Activated CD8-positive, alpha-beta memory T cell treated with anti-CD3 and anti-CD28 coated beads, Interleukin-2, amount 50 U/mL, for 1 hour (primary cell): ENCODE data around the gene VOPP1.
"Not testable (repeated sequence)": the region's sequence is repeated elsewhere in the genome, so short reads cannot be mapped to it uniquely, and the experiment has no call there.

ENCODE experiments used
- DNase-seq: peaks from one replicate; pipeline ENCODE4 v3.0.0-alpha.2; 2020; ENCODE audit errors: extremely low read depth

The VOPP1 gene

GRCh38 chr7:55488216-55488615 is 84.1 kb downstream of the VOPP1 start:
- no peak for DNase-seq

- no peak for DNase-seq
Observed at GRCh38 chr7:55486991-55487390, 85.3 kb downstream of the VOPP1 start.

DNA sequence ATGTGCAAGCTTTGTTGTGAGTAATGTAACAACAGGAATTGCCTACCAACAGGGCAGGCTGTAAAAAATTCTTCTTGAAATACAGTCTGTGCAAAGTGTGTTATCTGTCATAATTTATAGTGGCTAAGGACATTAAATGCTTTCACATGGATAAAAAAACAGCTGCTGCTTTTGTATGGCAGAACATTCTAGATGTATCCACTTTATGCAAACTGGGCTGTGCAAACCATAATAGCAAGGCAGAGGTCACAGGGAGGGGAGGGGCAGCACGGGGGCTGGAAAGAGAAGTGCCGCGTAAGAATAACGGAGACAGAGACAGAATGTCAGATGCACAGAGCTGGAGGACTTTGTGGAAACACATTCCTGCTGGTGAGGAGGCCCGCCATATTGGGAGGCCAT is 86.1 kb downstream of the VOPP1 start:
- DNase-seq: no peak

DNA sequence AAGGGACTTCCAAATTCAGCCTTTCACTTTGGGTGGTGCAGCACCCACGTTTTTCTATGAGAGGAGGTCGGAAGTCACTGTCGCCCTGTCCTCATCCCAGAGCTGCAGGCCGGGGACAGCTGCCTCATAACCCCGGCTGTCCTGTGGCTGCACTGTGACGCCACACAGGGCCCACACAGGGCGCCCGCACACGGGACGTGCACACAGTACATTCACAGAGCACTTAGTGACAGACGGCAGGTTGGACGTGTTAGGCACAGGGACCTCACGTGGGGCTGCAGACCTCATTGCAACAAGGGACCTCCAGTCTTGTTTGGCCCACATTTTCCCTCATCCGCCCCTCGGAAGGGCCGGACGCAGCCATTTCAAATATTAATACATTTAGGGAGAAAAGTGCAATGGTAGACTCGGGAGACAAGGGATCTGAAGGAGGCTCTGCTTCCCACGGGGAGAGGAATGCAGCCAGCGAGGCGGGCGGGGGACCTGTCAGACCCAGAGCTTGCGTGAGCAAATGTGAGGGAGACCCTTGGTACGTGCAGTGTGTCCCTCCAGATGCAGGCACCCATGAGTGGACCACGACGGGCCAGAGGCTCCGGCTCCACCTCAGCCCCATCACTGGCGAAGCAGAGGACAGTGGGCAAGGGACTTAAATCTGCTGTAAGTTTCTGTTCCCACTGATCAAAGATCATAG is 86.7 kb downstream of the VOPP1 start:
- DNase-seq: no peak

GRCh38 chr7:55484834-55485233 is 87.5 kb downstream of the VOPP1 start:
- DNase-seq: no peak

DNA sequence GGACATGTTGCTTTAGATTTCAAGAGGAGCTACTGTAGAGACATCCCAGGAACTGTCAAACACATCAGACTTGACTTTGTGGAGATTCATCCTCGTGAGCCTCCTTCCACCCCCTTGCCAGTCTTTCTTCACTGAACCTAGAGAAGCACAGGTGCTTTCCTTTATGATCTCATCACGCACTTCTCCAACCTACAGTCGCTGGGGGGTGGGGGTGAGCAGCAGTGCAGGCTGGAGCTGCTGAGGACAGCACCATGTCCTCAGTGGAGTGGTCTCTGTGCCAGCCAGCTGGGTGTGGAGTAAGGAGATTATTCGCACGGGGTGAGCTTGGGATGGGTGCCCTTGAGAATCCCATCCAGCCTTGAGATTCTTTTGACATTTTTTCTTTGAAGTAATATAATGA is 88.1 kb downstream of the VOPP1 start:
- no peak for DNase-seq

- no peak for DNase-seq
Observed at GRCh38 chr7:55483046-55483445, 89.3 kb downstream of the VOPP1 start.

GRCh38 chr7:55481155-55481554 is 91.1 kb downstream of the VOPP1 start:
- no peak for DNase-seq

DNA sequence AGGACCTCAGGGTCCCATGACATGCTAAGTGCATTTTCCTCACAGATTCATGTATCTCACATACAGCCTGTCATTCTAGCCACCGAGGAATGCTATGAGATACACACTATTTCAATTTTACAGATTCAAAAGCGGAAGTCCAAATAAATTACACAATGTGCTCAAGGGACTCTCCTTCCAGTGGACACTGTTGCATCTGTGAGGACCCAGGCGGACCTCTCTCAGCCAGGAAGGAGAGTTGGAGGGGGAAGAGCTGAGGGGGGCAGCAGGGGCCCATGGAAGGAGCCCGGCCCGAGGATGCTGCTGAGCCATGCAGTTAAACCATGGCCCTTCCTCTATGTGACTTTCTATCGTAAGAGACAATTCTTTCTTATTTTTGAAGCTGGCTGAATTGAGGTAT is 93.6 kb downstream of the VOPP1 start:
- DNase-seq: no peak

DNA sequence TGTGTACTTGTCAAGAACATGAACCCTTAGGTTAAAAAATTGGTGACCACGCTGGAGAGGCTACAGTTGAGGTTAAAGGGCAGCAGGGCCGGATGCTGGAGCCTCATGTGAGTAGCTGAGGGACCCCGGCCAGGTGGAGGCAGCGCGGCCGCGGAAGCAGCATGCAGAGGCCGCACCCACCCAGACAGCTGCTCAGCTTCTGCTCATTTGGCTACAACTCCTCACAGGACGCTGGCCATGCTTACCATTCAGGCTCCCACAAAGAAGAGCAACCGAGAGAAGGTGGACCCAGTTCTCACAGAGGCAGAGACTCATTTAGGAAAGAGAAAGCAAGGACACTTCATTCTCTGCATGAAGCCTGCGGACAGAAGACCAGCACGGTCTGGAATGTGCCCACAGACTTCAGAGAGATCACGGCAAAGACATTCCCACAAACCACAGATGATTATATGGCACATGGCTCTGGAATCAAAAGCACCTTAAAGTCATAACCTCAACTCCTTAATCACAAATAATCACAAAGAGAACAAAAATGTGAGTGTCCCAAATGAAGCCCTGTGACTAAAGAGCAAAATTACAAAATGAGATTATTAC is 94.4 kb downstream of the VOPP1 start:
- no peak for DNase-seq

DNA sequence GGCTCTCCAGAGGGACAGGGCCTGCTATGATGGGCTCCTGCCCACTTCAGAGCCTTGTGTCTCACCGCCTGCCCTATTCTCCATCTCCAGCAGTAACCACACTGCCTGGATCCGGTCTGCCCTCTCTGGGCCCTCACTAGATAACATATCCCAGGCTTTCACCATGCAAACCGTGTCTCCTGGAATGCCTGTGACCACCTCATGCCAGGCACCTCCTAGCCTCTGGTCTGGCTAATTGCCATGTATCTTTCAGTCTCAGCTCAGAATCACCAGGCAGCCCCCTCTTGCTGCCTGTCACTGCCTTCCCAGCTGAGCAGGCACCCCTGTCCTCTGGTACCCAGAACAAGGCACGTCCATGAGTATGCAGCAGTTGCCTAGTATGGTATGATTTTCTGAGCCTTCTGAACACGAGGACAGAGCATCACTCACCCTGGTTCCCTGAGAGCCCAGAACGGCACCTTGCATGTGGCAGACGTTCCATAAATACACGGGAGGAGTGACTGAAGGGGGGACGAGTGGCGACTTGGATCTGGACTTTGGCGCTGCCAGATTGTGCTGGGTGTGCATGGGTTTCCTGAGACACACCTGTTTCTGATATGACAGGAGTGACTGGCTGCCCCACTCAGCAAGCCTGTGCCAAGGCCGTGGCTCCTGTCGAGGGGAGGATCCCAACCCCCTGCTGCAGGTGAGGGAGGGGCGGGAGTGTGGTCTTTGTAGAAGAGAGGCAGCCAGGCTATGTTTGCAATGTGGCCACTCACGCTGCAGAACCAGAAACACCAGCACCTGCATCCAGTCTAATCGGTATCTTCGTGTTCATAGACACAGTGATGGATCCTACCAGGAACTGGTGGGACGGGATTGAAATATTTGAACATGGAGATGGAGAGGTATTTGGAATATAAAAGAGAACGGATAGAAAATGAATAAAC is 95.2 kb downstream of the VOPP1 start:
- DNase-seq: no peak

DNA sequence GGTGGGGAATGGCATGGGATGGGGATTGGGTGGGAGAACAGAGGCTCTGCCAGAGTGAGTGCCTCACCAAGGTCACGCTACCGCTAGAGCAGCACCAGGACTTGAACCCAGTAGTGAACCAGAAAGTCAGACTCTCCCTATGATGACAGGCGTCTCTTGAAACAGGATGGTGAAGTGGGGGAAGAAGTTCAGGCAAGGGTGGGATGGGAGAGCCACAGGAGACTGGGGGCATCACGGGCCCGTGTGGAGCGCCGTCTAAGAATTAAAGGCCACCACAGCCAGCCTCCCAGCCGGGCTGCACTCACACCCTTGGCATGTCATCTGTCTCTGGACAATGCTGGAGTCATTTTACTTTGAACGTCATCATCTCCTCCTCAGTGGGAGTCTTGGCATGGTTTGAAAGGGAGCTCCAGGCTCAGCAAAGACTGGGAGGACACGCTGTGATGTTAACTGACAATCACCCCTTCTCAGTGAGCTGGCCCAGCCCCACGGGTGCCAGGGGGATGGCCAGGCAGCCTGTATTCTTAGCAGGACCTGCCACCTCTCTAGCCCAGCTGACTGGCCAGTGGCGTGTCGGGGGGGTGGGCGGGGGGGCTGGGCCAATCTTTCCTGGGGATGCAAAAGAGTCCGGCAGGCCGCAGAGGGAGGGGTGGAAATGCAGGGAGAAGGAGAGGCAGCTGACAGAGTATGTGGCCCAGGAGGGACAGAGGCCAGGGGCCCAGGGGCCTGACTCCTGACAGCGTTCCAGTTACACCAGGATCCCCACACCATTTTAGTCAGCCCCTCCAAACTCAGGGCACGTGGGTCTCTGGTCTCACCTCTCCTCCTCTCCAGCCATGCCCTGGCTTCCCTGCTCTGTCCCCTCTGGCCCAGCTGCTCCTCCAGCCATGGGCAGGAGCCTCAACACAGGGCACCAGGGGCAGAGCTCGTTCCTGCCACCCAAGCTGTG is 96.2 kb downstream of the VOPP1 start:
- DNase-seq: no peak

DNA sequence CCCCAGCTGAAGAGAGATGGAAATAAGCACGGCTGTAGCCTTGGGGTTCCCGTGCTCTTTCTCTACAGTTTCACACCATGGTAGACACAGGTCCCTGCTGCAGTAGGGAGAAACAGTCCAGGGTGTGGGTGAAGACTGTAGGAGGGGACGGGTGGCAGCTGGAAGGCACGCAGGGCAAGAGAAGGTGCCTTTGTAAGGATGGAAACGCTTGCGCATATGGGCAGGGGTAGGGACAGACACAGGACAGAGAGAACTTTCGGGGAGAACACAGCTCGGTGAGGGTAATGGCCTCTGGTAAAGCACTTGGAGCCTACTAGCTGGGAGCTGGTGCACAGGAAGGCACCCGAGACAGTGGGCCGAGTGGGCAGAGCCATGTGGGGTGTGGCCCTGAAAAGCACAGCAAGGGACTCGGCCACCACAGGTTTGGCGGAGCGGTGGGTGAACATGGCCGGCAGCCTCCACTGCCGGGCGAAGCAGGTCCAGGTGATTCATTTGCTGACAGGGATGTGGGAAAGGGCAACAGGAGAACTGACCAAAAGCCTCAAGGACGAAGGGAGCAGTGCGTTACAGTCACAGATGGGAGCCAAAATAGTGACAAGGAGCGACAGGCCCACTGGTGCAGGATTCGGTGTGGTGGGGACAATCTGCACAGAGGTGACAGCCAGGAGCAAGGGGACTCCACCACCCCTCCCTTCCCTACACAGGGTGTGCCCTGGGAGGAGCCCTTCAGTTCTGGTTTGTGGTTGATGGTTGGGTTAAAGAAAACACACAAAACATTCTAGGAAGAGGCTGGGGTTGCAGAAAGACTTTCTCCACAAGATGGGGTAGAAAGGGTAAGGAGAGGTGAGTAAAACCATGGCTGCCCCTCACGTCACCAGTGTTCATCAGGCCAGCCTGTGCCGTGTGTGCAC is 97.1 kb downstream of the VOPP1 start:
- DNase-seq: no peak

DNA sequence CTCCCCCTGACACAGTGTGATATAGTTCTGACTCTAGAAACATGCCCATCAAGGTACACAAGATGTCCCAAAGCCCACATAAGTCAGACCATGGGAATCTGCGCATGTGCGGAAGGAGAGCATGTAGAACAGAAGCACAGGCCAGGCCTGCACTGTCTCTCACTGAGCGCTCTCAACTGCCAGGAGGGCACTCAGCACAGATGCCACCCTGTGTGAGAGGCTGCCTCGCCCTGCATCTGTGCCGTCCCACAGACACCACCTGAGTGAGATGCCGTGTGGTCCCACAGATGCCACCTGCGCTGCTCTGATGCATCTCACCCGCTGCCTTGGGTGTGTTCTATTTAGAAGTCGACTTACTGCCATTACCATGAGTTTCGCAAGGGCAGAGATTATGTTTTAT is 98.4 kb downstream of the VOPP1 start:
- no peak for DNase-seq

DNA sequence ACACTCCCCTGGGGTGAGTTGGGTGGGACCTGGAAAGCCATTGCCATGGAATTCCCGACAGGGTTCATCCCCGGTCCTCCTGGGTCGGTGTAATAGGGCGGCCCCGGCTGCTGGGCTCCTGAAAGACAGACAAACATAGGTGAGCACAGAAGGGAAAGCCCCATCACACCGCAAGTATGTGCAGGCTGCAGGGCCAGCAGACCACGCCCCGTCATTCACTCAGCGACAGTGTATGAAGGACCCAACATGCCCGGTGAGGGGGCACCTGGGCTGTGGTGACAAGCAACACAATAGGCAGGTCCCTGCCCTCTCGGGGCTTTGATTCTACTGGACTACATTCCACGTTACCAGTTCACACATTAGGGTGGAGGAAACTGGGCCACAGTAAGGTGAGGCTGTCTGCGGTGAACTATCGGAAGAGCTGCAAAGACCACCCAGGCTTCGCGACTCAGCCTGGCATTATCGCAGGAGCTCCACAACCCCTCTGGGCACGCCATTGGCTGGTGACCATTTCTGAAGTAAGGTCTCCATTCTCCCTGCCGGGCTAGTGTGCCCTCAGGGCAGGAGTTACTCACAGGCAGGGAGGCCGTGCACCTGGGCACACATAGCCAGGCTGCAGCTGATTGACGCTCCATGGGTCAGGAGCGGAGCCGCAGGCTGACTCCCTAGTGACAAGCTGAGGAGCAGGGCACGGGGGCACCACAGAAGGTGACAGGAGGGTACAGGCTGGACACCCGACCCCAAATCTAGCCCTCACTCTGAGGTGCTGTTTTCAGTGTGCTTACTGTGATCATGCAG is 99.2 kb downstream of the VOPP1 start:
- no peak for DNase-seq

DNA sequence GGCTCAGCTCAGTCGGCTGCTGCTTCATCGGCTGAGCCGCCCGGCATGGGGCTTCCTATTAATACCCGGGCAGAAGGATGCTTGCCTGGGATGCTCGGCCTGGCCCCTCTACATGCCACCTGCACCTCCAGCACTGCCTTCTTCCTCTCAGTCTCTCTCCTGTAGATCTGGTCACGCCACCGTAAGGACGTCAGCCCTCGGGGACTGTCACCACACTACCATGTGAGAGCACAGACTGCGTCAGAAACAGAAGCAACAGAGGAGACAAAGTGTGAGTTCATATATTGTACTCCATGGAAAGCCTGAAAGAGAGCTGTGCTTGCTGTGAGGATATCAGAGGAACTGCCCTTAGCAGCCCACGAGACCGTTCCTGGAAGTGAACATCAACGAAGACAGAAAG is 99.9 kb downstream of the VOPP1 start:
- DNase-seq: not testable (repeated sequence)

DNA sequence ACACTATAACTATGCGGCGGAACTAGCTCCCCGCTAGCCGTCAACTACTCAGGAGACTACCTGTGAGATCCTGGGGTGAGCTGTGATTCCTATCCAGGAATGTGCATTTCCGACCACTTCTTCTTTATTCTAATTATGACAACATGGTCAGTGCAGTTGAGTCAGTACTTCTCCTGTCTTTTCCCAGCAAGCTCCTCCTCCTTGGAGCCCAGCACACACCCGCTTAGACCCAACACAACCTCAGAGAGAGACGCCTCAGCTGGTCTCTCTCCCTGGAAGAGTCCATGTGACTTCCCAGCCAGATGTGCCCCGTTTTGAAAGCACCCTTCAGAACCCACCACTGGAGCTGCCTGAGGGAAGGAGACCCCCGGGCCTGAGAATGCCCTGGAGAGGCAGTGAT is 100.7 kb downstream of the VOPP1 start:
- DNase-seq: not testable (repeated sequence)

DNA sequence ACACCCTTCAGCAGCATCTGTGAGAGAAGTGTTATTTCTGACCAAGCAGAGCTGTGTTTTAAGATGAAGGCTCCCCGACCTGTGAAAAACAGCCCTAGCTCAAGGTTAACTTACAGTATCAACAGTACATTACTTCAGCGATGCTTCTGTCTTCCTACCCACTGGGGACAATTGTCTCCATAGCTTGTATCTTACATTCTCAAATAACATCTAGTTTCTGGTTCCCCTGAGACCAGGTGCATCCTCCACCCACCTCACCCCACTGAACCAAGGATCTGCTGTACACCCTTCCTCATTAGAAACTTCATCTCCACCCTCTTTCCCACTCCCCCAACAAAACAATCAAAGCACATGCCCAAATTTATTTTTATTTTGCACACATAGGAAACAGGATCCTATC is 102.0 kb downstream of the VOPP1 start:
- no peak for DNase-seq

GRCh38 chr7:55469721-55470120 is 102.6 kb downstream of the VOPP1 start:
- no peak for DNase-seq

DNA sequence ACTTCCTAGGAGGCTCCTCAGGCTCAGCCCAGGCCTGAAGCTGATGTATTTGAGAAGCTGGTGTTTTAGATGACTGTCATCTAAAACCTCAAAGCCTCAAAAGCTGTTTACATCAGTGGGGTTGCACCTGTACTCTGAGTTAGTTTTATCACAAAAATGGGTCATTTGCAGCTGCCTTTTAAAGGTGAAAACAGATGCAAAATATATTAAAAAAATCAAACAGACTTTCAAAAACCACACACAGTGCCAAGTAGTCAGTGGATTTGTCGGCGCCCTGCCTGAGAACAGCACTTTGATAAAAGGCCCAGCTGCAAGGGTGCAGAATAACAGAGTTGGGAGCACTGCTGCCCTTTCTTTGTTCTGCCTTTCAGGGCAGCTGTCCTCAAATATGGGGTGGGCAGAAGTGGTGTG is 103.0 kb downstream of the VOPP1 start:
- DNase-seq: no peak
